Body of pancreas (tissue), 4 donors: Measurements from ENCODE around the gene COQ4.

Source experiments
- CTCF ChIP-seq, 7 experiments: fragments of 450-650 bp in 4 of 7; fragments of 200-600 bp in 3 of 7; sonication (generic) in 3 of 7; IDR thresholded peaks; one replicate each; pipeline ENCODE4 v1.5.1; 2016 to 2019; ENCODE audit warnings: antibody characterized with exemption in 7 of 7
- POLR2A ChIP-seq, 3 donors: fragments of 450-650 bp; IDR thresholded peaks; one replicate each; pipeline ENCODE4 v1.6.1; 2016; ENCODE audit warnings: antibody characterized with exemption in 3 of 3, mild to moderate bottlenecking in 2 of 3

- TF ChIP-seq CTCF (IDR thresholded peaks at IDR 0.05) = no peak
- peak in 2 of 3 donors; percentile 50 to 63 for TF ChIP-seq POLR2A (IDR thresholded peaks at IDR 0.05)
These were observed at the start of gene COQ4, which contains the start of gene TRUB2 for GRCh38 chr9:128322404-128323211.
